GM08714 (cell line): ENCODE results near the gene GPR17.

ENCODE experiments used
- H3K4me3 ChIP-seq: fragments of 200-500 bp; sonication (Bioruptor generic); 2 replicates; pipeline ENCODE4 v1.5.1; 2014; ENCODE audit warnings: mild to moderate bottlenecking, low read length, inconsistent platforms
- ZNF274 ChIP-seq: IDR thresholded peaks from 2 replicates; pipeline ENCODE4 v1.6.1; 2012; ENCODE audit warnings: mild to moderate bottlenecking, low read depth, low read length

Gene GPR17

DNA sequence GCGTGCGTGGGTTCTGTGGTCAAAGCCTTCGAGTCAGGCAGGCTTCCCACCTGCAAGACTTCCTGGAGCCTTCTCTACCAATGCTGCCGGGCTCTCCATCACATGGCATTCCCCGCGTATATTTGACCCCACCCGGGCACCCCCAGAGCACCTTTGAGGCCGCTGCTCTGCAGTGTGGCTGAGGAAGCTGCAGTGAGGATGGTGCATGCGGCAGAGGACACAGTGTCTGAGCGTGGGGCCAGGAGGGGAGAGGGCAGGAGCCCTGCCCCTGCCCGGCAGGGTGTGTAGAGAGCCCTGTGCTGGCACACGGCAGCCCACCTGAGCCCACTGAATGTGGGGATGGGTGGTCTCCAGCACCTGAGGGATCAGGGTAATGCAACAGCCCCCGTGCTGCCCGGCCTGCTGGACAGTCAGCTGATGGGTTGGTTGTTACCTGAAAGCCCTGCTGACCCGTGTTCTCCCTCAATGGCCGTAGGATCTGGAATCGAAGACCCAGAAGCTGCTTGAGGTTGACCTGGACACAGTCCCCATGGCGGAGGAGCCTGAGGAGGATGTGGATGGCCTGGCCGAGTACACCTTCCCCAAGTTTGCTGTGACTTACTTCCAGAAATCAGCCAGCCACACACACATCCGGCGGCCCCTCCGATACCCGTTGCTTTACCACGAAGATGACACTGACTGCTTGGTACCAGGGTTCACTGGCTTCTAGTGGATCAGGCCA, 36.8 kb upstream of the GPR17 start:
- TF ChIP-seq ZNF274 = no peak
- H3K4me3 ChIP-seq = no peak overlapping the region

GRCh38 chr2:127609818-127610217, 36.1 kb upstream of the GPR17 start:
- no peak overlapping the region for H3K4me3 ChIP-seq
- TF ChIP-seq ZNF274 = no peak

- no peak overlapping the region for H3K4me3 ChIP-seq
- TF ChIP-seq ZNF274 = no peak
Measured at GRCh38 chr2:127610561-127610960, 35.4 kb upstream of the GPR17 start.

DNA sequence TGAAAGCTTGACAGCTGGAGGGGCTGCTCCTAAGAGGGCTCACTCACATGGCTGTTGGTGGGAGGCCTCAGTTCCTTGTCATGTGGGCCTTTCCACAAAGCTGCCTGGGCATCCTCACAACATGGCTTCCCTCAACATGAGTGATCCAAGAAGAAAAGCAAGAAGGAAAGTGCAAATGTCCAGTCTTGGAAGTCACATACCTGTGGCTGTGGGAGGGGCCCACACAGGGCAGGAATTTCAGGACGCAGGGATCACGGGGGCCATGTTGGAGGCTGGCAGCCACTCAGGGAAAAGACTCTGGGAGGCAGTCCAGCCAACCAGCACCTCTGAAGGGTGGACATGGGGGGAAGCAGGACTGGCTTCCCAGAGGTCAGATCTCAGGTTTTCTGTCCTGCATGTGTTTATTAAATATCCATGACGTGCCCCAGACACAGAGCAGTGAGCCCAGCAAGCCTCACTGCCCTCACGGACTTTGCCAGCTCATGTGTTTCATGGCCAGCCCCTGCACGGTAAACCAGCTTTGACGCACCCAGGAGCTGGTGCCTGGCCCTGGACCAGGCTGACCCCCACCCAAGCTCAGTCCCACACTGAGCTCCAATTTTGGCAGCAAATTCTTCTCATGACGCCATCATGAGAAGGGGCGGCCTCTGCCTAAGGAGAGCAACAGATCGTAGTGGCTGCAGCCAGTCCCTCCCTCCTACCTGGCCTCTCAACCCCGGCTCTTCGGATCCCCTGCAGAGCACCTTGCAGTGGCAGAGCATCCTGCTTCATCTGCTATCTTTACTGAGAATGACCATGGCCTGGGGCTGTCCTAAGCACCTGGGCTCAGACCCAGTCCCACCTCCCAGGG, 34.7 kb upstream of the GPR17 start:
- H3K4me3 ChIP-seq = no peak overlapping the region
- no peak for TF ChIP-seq ZNF274

- no peak for TF ChIP-seq ZNF274
- H3K4me3 ChIP-seq = no peak overlapping the region
Measured at GRCh38 chr2:127612111-127612822, 33.7 kb upstream of the GPR17 start.

DNA sequence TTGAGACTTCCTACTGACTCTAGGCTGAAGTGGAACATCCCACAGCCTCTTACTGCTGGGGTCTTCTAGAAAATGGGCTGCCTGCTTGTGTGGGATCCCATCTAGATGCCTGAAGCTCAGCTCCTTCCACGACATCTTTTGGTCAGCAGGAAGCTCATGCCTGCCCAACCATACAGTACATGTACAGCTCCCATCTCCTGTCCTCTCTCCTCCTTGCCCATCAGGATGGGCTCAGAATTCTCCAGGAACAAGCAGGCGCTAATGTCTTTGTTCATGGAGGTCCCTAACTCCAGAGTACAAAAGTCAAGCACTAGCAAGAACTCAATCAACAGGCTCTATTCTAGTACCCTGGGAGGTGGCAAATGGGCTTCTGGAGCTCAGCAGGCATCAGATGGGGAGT, 31.7 kb upstream of the GPR17 start:
- no peak for TF ChIP-seq ZNF274
- no peak overlapping the region for H3K4me3 ChIP-seq

DNA sequence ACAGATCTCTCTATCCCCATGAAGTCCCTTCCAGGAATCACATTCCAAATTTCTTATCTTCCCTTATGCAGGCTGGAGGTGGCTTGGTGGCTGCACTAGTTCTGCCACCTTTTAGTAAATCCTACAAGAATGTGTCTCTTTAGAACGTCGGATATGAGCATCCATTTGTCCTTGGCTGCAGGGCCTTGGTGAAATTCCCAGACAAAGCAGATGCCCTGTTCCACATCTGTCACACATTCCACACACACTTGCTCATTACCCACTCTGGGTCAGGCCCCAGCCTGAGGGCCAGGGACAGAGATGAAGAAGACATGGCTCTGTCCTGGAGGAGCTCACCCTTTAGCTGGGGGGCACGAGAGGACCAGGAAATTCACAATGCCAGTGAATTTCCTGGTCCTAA, 31.2 kb upstream of the GPR17 start:
- no peak for TF ChIP-seq ZNF274

GRCh38 chr2:127615511-127616166, 30.3 kb upstream of the GPR17 start:
- no peak overlapping the region for H3K4me3 ChIP-seq
- no peak for TF ChIP-seq ZNF274

More for the DNA sequence above, 31.2 kb upstream of the GPR17 start:
- H3K4me3 ChIP-seq = no peak overlapping the region

GRCh38 chr2:127618551-127619202, 27.3 kb upstream of the GPR17 start:
- H3K4me3 ChIP-seq = no peak overlapping the region
- TF ChIP-seq ZNF274 = no peak

- H3K4me3 ChIP-seq = no peak overlapping the region
- no peak for TF ChIP-seq ZNF274
Measured at GRCh38 chr2:127619203-127619590, 26.8 kb upstream of the GPR17 start.

DNA sequence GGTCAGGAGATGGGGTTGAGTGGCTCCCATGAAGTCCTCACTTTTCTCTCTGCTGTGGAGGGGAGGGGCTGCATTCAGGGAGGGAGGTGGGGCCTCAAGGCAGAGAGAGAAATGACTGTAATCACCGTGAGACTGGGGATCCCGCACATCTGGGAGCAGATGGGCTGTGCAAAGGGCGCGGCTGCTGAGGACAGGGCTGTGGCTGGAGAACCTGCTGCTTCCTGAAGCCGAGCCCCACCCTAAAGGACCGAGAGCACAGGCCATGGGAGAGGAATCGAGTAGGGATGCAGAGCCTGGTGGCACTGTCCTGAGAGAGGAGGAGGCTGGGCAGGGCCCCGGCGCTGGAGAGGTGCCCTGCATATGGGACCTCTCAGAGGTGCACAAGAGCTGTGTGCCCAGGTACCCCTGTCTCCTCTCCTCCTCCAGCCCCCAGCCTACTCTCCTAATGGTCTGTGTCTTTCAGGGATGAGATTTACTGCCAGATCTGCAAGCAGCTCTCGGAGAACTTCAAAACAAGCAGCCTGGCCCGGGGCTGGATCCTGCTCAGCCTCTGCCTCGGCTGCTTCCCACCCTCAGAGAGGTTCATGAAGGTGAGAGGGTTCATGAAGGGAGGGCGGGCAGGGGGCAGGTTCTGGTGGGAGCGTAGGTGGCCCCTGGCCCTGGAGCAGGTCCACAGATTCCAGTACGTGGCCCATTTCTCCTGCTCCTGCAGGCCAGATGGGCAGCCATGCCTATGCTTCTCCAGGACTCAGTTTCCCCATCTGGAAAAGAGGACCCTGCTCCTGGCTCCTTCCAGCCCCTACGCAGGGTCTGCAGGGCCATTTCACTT, 25.9 kb upstream of the GPR17 start:
- no peak overlapping the region for H3K4me3 ChIP-seq
- no peak for TF ChIP-seq ZNF274

DNA sequence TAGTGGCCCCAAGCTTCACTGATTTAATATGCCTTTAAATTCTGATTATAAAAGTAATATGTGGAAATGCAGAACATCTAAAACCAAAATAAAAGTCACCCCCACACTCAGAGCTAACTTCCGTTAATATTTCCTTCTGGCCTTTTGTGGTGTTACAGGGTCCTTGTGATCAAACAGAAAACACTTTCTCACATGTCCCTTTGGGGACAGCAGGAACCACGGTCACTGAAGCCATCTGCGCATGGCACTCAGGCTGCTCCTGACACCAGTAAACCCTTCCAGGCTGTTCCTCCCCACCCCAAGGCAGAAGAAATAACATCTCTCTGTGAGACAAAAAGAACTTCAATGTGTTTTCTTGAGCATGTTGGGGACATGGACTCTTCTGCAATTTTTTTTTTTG, 25.1 kb upstream of the GPR17 start:
- H3K4me3 ChIP-seq = no peak overlapping the region

GRCh38 chr2:127621981-127622431, 23.9 kb upstream of the GPR17 start:
- no peak overlapping the region for H3K4me3 ChIP-seq
- no peak for TF ChIP-seq ZNF274

More for the DNA sequence above, 25.1 kb upstream of the GPR17 start:
- TF ChIP-seq ZNF274 = no peak
